ENCODE data around the gene NDEL1. TPM values are rescaled to one million over a fixed set of nuclear protein-coding genes. Genes with fewer than 3 reads are reported as not detected.

The NDEL1 gene
- total RNA-seq, 4 donors from 2014 or later = 31.3 to 60.6 (median 41.5) TPM

DNA sequence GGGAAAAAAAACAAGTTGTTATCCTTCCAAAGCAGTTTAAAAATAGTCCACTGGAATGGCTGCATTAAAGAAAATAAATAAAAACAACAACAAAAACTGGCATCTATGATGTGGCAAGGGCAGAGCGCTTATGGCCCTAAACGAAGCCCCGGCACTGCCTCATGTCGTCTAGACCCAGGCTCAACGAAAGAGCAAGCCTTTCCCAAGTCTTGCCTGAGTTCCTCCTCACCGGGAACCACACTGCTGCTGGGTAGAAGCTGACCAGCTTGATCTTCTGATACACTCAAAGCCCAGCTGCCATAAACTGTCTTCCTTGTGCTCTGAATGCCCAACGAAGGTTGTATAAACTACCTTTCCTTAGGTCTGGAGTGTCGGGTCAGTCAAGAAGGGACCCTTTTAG, 37.0 kb downstream of the NDEL1 start:
- intact Hi-C loops (cut with DNase I; ENCODE audit: low total_unique reads) = no loop called here
- H3K27me3 ChIP-seq = no peaks in the 10 kb centered on the region
- H3K4me3 ChIP-seq = no peak overlapping the region
- DNase-seq (no peak), ATAC-seq (no peak)
- in situ Hi-C loops (cut with MboI; ENCODE audit: low sequenced_read_pairs in 4 of 4) = no loop called here
- H3K36me3 ChIP-seq = peaks cover 0 to 31% of the 10 kb centered on the region in 2 donors
- H3K4me1 ChIP-seq = peaks cover 19 to 24% of the 10 kb centered on the region in 2 donors
- H3K27ac ChIP-seq = no peak overlapping the region
- TF ChIP-seq POLR2A (IDR thresholded peaks at IDR 0.05) = no peak
- TF ChIP-seq, protein P1, sequence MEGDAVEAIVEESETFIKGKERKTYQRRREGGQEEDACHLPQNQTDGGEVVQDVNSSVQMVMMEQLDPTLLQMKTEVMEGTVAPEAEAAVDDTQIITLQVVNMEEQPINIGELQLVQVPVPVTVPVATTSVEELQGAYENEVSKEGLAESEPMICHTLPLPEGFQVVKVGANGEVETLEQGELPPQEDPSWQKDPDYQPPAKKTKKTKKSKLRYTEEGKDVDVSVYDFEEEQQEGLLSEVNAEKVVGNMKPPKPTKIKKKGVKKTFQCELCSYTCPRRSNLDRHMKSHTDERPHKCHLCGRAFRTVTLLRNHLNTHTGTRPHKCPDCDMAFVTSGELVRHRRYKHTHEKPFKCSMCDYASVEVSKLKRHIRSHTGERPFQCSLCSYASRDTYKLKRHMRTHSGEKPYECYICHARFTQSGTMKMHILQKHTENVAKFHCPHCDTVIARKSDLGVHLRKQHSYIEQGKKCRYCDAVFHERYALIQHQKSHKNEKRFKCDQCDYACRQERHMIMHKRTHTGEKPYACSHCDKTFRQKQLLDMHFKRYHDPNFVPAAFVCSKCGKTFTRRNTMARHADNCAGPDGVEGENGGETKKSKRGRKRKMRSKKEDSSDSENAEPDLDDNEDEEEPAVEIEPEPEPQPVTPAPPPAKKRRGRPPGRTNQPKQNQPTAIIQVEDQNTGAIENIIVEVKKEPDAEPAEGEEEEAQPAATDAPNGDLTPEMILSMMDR (IDR thresholded peaks at IDR 0.05 in 4 of 5, conservative IDR thresholded peaks at IDR 0.05 in 1 of 5) = no peak
- H3K9me3 ChIP-seq = no peaks in the 10 kb centered on the region

DNA sequence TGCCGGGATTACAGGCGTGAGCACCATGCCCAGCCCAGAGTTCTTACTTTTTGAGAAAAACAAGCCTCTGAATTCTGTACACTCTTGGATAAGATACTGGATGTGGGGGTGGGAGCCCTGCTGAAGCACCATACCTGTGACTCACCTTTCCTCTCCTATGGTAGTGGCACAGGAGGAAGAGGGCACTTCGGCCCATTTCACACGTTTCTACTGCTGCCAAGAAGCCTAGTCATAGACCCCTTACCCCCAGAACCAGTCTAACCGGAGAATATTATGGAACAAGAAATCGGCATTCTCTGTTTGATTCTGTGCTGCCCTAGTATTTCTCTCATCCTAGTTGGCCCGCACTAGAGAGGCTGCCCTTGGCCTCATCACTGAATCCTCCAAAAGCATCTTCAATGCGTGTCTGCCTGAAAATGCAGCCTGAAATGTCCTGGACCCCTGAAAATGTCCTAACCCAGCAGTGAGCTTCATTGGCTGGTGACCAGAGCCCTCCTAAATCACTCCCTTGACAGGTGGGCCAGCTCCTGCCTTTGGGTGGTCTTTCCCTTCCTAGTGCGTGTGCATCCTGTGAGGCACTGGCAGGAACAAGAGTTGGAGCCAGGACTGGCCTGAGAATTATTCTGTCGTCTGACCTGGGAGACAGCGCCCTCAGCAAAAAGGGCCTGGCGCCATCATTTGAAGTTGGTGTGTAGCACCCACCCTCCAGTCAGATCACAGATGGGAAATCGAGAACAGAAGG, 37.9 kb downstream of the NDEL1 start:
- no peaks in the 10 kb centered on the region for H3K9me3 ChIP-seq
- H3K36me3 ChIP-seq = peaks cover 0 to 29% of the 10 kb centered on the region in 2 donors
- TF ChIP-seq, protein P1 (IDR thresholded peaks at IDR 0.05 in 4 of 5, conservative IDR thresholded peaks at IDR 0.05 in 1 of 5) = no peak
- TF ChIP-seq POLR2A (IDR thresholded peaks at IDR 0.05) = no peak
- no peak overlapping the region for H3K27ac ChIP-seq
- in situ Hi-C loops (cut with MboI; ENCODE audit: low sequenced_read_pairs in 4 of 4) (no loop called here), intact Hi-C loops (cut with DNase I; ENCODE audit: low total_unique reads) (no loop called here)
- ATAC-seq (no peak), DNase-seq (no peak)
- peaks cover 16 to 18% of the 10 kb centered on the region in 2 donors for H3K4me1 ChIP-seq
- no peak overlapping the region for H3K4me3 ChIP-seq
- no peaks in the 10 kb centered on the region for H3K27me3 ChIP-seq

DNA sequence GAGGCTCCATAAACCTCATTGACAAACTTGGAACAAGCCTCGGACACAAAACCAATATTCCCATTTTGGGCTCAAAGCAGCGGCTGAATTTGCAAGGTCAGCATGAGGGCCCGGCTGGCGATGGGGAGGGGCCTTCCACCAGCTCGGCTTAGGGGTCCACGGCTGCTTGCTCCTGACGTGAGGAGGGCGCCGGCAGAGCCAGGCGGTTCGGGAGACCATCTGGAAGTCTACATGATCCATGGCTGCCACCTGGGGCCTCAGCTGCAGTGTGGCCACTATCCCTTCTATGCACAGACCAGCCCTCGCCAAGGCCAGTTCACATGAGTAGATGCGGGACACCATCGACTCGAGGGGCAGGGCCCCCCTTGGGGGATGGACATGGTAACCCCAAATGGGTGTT, 39.1 kb downstream of the NDEL1 start:
- Histone ChIP-seq H3K4me3 (no peak overlapping the region), H3K27ac (no peak overlapping the region), H3K9me3 (no peaks in the 10 kb centered on the region), H3K36me3 (peaks cover 0 to 29% of the 10 kb centered on the region in 2 donors), H3K4me1 (peaks cover 8 to 9% of the 10 kb centered on the region in 2 donors), H3K27me3 (no peaks in the 10 kb centered on the region)
- intact Hi-C loops (cut with DNase I; ENCODE audit: low total_unique reads) (no loop called here), in situ Hi-C loops (cut with MboI; ENCODE audit: low sequenced_read_pairs in 4 of 4) (no loop called here)
- no peak for DNase-seq
- TF ChIP-seq, protein P1 (IDR thresholded peaks at IDR 0.05 in 4 of 5, conservative IDR thresholded peaks at IDR 0.05 in 1 of 5) = no peak
- TF ChIP-seq POLR2A (IDR thresholded peaks at IDR 0.05) = no peak
- ATAC-seq = no peak

DNA sequence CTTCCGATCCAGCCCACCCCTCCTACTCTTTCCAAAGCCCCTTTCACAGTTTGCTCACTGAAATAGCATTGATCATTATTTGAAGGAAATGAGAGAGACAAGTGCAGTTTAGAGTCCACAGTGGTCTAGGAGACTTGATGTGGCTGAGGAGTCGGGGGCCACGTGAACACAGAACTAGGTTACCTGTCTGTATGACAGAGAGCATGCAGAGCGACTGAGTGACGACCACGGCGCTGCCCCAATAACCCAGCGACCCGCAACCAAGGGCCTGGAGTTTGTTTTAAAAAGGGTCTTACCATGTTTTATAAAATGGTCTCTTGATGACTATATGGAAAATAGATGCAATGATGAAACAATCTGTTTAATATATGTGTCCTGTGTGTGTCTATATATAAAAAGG, 39.5 kb downstream of the NDEL1 start:
- no peak for ATAC-seq
- H3K4me1 ChIP-seq = peaks cover 5 to 8% of the 10 kb centered on the region in 2 donors
- in situ Hi-C loops (cut with MboI; ENCODE audit: low sequenced_read_pairs in 4 of 4) (no loop called here), intact Hi-C loops (cut with DNase I; ENCODE audit: low total_unique reads) (no loop called here)
- H3K27ac ChIP-seq = no peak overlapping the region
- H3K9me3 ChIP-seq = no peaks in the 10 kb centered on the region
- H3K4me3 ChIP-seq = no peak overlapping the region
- no peak for DNase-seq
- peaks cover 0 to 29% of the 10 kb centered on the region in 2 donors for H3K36me3 ChIP-seq
- TF ChIP-seq, protein P1 (IDR thresholded peaks at IDR 0.05 in 4 of 5, conservative IDR thresholded peaks at IDR 0.05 in 1 of 5) = no peak
- TF ChIP-seq POLR2A (IDR thresholded peaks at IDR 0.05) = no peak
- H3K27me3 ChIP-seq = no peaks in the 10 kb centered on the region
